ENCODE measurements around the gene PACRG.

DNA sequence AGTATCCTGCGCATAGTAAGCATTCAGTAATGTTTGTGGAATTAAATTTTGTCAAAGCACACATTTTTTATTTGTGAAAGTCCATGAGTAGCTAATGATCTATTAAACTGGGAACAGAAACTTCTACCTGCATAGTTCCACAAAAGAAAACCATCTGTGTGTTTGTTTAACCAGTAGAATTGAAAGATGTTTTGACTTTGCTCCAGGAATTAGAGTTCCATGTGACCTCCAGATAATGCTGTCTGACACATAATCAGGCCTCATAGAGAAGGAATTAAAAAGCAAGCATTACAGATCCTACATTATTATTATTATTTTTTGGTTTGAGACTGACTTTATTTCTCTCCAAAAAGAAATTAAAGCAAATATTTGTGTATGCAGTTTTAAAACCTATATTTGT is 126.5 kb downstream of the PACRG start:
- TF ChIP-seq, protein P1, sequence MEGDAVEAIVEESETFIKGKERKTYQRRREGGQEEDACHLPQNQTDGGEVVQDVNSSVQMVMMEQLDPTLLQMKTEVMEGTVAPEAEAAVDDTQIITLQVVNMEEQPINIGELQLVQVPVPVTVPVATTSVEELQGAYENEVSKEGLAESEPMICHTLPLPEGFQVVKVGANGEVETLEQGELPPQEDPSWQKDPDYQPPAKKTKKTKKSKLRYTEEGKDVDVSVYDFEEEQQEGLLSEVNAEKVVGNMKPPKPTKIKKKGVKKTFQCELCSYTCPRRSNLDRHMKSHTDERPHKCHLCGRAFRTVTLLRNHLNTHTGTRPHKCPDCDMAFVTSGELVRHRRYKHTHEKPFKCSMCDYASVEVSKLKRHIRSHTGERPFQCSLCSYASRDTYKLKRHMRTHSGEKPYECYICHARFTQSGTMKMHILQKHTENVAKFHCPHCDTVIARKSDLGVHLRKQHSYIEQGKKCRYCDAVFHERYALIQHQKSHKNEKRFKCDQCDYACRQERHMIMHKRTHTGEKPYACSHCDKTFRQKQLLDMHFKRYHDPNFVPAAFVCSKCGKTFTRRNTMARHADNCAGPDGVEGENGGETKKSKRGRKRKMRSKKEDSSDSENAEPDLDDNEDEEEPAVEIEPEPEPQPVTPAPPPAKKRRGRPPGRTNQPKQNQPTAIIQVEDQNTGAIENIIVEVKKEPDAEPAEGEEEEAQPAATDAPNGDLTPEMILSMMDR (IDR thresholded peaks at IDR 0.05; ENCODE audit: insufficient read depth, low read length, poor library complexity, severe bottlenecking): no peak
- TF ChIP-seq EZH2phosphoT487 (conservative IDR thresholded peaks at IDR 0.05; ENCODE audit: low read length): no peak
